Upper lobe of left lung (tissue), 4 donors: ENCODE measurements around the gene ADORA3.

ENCODE experiments used
- POLR2A ChIP-seq, 4 donors: fragments of 450-650 bp; IDR thresholded peaks; one replicate each; pipeline ENCODE4 v1.5.1; 2016 to 2017; ENCODE audit warnings: antibody characterized with exemption in 4 of 4, mild to moderate bottlenecking in 2 of 4
- POLR2AphosphoS5 ChIP-seq, 2 donors: sonication (generic); formaldehyde crosslinking; IDR thresholded peaks; one replicate each; pipeline ENCODE4 v1.5.1; 2017; ENCODE audit warnings: antibody characterized with exemption in 2 of 2
- TF ChIP-seq, protein P1 (sequence below), 6 experiments: fragments of 450-650 bp in 4 of 6; fragments of 200-600 bp in 2 of 6; sonication (generic) in 2 of 6; IDR thresholded peaks; one replicate each; pipeline ENCODE4 v1.5.1; 2016 to 2019; ENCODE audit warnings: antibody characterized with exemption in 6 of 6

DNA sequence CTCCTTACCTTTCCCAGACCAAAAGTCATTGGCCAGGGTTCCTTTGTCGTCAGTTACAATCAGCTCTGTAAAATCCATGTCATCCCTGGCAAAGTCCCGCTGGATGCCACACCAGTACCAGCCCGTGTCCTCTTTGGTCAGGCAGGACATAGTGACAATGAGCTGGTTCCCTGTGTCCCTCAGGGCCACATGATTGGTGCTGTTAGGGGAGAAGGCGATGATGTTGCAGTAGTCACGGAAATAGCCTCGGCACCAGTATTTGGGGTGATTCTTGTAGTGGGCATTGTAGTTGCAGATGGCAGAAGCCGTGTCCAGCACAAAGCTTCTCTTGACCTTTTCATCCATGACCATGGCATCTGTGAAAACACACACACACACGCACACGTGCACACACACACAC, 14.8 kb downstream of the ADORA3 start:
- TF ChIP-seq, protein P1, sequence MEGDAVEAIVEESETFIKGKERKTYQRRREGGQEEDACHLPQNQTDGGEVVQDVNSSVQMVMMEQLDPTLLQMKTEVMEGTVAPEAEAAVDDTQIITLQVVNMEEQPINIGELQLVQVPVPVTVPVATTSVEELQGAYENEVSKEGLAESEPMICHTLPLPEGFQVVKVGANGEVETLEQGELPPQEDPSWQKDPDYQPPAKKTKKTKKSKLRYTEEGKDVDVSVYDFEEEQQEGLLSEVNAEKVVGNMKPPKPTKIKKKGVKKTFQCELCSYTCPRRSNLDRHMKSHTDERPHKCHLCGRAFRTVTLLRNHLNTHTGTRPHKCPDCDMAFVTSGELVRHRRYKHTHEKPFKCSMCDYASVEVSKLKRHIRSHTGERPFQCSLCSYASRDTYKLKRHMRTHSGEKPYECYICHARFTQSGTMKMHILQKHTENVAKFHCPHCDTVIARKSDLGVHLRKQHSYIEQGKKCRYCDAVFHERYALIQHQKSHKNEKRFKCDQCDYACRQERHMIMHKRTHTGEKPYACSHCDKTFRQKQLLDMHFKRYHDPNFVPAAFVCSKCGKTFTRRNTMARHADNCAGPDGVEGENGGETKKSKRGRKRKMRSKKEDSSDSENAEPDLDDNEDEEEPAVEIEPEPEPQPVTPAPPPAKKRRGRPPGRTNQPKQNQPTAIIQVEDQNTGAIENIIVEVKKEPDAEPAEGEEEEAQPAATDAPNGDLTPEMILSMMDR (IDR thresholded peaks at IDR 0.05): no peak
- no peak for TF ChIP-seq POLR2AphosphoS5 (IDR thresholded peaks at IDR 0.05)
- TF ChIP-seq POLR2A (IDR thresholded peaks at IDR 0.05): peak in 1 of 4 donors; percentile 59
